ENCODE results near the gene RNF157. TPM values are rescaled to one million over a fixed set of nuclear protein-coding genes. Genes with fewer than 3 reads are reported as not detected.

The RNF157 gene
- total RNA-seq, 6 donors from 2014 or later, result 1.1 to 14.7 (median 2.5) TPM

DNA sequence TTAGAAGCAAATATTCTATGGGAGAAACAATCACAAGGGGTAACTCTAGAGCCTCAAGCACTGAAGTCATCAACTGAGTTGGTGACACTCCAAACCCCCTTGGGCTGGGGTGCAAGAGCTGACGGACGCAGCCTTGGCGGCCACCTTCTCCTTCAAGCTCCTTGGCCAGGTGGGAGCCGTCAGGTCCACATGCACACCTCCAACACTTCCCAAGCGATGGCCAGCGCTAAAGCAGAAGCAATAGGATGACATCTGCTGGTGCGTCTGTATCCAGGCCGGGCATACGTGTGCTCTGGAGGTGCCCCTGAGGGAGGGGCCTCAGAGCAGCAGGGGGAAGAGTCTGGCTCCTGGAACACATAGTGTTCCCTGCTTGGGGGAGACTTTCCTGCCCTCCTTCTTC lies 87.1 kb downstream of the RNF157 start:
- ATAC-seq (ENCODE audit: low FRiP score in 2 of 2), result no peak
- H3K27me3 ChIP-seq, result no peaks in the 10 kb centered on the region
- WGBS, 2 donors, result 84 to 100% methylated on average over 6 to 7 of the region's 9 CpGs
- H3K4me1 ChIP-seq, result no peaks in the 10 kb centered on the region
- TF ChIP-seq EP300 (IDR thresholded peaks at IDR 0.05) (no peak), POLR2A (IDR thresholded peaks at IDR 0.05) (no peak), POLR2AphosphoS5 (IDR thresholded peaks at IDR 0.05) (no peak)
- TF ChIP-seq, protein P1, sequence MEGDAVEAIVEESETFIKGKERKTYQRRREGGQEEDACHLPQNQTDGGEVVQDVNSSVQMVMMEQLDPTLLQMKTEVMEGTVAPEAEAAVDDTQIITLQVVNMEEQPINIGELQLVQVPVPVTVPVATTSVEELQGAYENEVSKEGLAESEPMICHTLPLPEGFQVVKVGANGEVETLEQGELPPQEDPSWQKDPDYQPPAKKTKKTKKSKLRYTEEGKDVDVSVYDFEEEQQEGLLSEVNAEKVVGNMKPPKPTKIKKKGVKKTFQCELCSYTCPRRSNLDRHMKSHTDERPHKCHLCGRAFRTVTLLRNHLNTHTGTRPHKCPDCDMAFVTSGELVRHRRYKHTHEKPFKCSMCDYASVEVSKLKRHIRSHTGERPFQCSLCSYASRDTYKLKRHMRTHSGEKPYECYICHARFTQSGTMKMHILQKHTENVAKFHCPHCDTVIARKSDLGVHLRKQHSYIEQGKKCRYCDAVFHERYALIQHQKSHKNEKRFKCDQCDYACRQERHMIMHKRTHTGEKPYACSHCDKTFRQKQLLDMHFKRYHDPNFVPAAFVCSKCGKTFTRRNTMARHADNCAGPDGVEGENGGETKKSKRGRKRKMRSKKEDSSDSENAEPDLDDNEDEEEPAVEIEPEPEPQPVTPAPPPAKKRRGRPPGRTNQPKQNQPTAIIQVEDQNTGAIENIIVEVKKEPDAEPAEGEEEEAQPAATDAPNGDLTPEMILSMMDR (IDR thresholded peaks at IDR 0.05), result no peak
- H3K4me3 ChIP-seq, result no peak overlapping the region
- H3K27ac ChIP-seq, result no peak overlapping the region
- no peak for DNase-seq
- H3K9me3 ChIP-seq, result no peaks in the 10 kb centered on the region
- no peaks in the 10 kb centered on the region for H3K36me3 ChIP-seq

DNA sequence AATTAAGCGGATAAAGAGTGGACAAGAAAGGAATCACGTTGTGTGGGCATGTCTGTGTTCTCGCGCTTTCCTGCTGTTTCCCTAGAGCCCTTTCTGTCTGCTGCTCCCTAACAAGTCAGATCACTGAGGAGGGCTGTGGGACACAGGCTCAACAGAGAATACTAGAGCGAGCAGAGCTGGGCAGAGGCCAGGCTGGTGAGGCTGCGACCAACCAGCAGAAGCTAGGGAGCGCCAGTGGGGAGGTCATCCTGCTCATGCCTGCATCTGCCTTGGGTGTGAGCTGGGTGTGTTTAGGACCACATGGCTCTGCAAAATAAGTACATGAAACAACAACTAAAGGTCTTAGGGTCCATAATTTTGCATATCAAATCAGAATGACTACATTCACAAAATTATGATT lies 87.7 kb downstream of the RNF157 start:
- H3K27me3 ChIP-seq, result no peaks in the 10 kb centered on the region
- H3K27ac ChIP-seq, result no peak overlapping the region
- H3K4me3 ChIP-seq, result no peak overlapping the region
- no peak for DNase-seq
- TF ChIP-seq EP300 (IDR thresholded peaks at IDR 0.05) (no peak), POLR2A (IDR thresholded peaks at IDR 0.05) (no peak), POLR2AphosphoS5 (IDR thresholded peaks at IDR 0.05) (no peak)
- TF ChIP-seq, protein P1 (IDR thresholded peaks at IDR 0.05), result no peak
- WGBS, 2 donors, result 88 to 94% methylated on average over 7 of the region's 7 CpGs
- no peak for ATAC-seq (ENCODE audit: low FRiP score in 2 of 2)
- H3K36me3 ChIP-seq, result no peaks in the 10 kb centered on the region
- no peaks in the 10 kb centered on the region for H3K9me3 ChIP-seq
- H3K4me1 ChIP-seq, result peaks cover 0 to 1% (median 0%) of the 10 kb centered on the region in 4 donors

DNA sequence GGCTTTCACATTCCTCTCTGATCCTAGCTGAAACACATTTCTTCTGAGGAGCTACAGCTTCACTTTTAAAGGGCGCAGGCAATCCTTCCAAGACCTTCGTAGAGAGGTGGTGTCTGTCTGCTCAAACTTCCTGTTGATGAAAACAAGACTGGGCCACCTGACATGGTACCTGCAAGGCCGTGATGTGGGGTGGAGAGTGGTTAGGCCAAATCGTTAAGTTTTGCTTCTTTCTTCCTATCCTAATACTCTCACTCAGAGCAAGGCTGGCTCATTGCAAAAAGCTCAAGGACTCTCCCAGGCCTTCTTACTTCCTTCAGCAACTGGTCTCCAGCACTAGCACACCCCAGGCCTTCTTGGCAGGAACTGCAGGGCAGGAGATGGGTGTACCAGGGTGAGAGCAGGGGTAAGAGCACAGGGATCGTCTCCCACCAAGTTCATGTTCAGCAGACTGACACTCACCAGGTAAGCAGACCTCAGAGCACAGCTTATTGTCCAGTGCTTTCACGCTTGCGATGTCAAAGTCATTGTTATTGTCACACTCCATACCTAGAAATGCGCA lies 88.3 kb downstream of the RNF157 start:
- H3K4me3 ChIP-seq, result no peak overlapping the region
- DNase-seq (no peak), ATAC-seq (ENCODE audit: low FRiP score in 2 of 2) (no peak)
- H3K4me1 ChIP-seq, result peaks cover 0 to 3% (median 0%) of the 10 kb centered on the region in 4 donors
- 85 to 88% methylated on average over 8 of the region's 8 CpGs for WGBS, 2 donors
- H3K27me3 ChIP-seq, result no peaks in the 10 kb centered on the region
- H3K27ac ChIP-seq, result no peak overlapping the region
- no peaks in the 10 kb centered on the region for H3K9me3 ChIP-seq
- TF ChIP-seq EP300 (IDR thresholded peaks at IDR 0.05) (no peak), POLR2AphosphoS5 (IDR thresholded peaks at IDR 0.05) (no peak), POLR2A (IDR thresholded peaks at IDR 0.05) (no peak)
- TF ChIP-seq, protein P1 (IDR thresholded peaks at IDR 0.05), result no peak
- no peaks in the 10 kb centered on the region for H3K36me3 ChIP-seq

DNA sequence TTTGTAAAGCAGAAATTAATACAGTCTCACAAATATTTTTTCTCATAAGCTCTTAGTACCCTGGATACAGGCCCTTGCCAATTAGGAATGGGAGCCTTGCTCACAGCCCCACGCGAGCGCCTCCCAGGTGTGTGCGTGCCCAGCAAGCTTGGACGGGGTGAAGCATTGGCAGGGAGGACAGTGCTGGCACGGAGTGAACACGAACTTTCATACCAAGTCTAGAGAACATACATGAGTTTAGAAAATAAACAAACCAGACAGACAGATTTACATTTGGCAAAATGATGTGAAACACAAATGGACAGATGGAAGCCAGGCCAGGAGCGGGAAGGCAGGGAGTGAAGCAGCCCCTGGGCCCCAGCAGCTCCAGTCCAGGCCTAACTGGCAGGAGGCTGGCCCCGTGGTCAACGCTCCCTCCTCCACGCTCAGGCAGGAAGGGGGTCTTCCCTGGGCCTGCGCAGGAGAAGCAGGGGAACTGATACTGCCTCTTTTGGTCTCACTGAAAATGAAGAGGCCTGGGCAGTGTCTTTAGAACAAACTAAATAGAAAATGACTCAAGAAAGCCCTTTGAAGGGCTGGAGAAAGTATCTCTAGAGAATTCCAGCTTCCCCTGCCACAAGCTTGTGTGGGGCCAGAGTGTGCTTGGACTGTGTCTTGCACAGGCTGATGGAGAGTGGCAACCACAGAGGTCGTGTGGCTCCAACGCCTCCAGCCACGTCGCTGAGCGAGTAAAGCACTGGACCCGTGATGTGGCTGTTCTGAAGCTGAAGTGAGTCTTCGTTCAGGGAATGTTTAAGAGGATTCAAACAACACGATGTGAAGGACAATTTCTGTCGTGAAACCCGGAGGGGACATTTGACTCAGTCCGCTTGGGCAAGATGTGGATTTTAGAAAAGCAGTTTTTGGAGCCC lies 89.3 kb downstream of the RNF157 start:
- Histone ChIP-seq H3K4me1 (peaks cover 5 to 10% (median 8%) of the 10 kb centered on the region in 4 donors), H3K36me3 (no peaks in the 10 kb centered on the region), H3K27ac (no peak overlapping the region), H3K9me3 (no peaks in the 10 kb centered on the region), H3K27me3 (no peaks in the 10 kb centered on the region), H3K4me3 (no peak overlapping the region)
- DNase-seq (no peak), ATAC-seq (ENCODE audit: low FRiP score in 2 of 2) (no peak)
- 91% methylated on average over 23 of the region's 23 CpGs for WGBS, 2 donors
- no peak for TF ChIP-seq EP300 (IDR thresholded peaks at IDR 0.05)
- no peak for TF ChIP-seq POLR2A (IDR thresholded peaks at IDR 0.05)
- TF ChIP-seq, protein P1 (IDR thresholded peaks at IDR 0.05), result no peak
- no peak for TF ChIP-seq POLR2AphosphoS5 (IDR thresholded peaks at IDR 0.05)
